Stimulated activated CD4-positive, alpha-beta T cell treated with anti-CD3 and anti-CD28 coated beads, Interleukin-15, amount 100 ng/mL, for 24 hours (primary cell): ENCODE measurements around the gene RAD21L1.

Experiments
- DNase-seq: peaks from one replicate; pipeline ENCODE4 v3.0.0-alpha.2; 2020

Gene RAD21L1

DNA sequence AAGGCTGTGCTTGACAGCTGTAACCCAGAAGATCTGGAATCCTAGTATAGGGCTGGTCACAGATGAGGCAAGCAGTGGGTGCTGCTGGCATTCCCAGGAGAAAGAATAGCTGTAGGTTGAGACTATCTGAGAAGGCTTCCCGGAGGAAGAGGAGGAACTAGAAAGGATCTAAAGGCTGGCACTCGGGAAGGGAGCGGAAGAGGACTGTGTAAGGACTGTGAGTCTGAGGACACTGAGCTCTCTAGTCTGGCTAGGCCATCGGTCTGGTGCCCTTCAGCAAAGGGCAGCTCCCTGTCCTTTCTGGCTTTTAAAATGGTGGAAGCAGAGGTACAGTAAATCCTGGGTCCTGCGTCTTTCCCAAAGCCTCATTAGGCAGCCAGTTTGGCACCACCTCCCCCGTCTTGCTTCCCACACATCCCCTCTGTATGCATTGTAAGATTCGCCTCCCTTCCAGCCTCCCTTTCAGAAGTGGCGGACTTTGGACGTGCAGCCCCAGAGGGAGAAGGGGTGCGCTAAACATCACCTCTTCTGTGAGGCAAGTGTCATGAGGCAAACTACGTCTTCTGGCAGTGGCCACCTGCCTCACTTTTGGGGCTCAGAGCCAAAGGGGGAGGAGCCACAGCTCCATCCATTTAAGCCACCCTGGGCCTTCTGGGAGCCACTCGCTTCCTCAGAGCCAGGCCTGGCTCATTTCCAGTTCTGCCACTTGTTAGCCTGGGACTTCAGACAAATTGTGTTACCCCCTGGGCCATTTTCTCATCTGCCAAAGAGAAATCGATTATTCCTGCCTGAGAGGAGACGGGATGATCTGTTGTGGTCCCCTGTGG lies 48.9 kb downstream of the RAD21L1 start:
- DNase-seq = no peak

DNA sequence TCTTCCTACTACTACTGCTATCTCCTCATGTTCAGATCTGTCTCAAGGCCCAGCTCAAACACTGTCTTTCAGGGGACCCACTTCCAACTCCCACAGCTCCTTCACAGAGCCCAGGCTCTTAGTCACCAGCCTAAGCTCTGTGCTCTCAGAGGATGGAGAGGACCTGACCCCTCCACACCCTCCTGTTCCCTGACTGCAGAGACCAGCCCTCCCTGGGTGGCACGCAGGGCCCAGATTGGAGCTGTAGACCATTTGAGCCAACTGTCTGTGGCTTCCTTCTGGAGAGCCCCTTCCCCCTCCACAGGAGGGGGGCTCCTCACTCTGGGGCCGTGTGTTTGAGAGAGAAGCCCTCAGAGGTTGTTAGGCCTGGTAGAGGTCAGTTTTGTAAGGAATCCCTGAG lies 50.1 kb downstream of the RAD21L1 start:
- no peak for DNase-seq

DNA sequence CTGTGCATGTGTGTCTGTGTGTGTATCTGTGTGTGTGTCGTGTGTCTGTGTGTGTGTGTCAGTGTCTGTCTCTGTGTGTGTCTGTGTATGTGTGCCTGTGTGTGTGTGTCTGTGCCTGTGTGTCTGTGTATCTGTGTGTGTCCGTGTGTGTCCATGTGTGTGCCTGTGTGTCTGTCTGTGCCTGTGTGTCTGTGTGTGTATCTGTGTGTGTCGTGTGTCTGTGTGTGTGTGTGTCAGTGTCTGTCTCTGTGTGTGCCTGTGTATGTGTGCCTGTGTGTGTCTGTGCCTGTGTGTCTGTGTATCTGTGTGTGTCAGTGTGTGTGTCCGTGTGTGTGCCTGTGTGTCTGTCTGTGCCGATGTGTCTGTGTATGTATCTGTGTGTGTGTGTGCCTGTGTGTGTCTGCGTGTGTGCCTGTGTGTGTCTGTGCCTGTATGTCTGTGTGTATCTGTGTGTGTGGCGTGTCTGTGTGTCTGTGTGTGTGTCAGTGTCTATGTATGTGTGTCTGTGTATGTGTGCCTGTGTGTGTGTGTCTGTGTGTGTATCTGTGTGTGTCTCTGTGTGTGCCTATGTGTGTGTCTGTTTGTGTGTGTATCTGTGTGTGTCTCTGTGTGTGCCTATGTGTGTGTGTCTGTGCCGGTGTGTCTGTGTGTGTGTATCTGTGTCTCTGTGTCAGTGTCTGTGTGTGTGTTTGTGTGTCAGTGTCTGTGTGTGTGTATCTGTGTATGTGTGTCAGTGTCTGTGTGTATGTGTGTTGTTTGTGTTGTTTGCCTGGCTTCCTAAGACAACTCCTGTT lies 51.9 kb downstream of the RAD21L1 start:
- no peak for DNase-seq

DNA sequence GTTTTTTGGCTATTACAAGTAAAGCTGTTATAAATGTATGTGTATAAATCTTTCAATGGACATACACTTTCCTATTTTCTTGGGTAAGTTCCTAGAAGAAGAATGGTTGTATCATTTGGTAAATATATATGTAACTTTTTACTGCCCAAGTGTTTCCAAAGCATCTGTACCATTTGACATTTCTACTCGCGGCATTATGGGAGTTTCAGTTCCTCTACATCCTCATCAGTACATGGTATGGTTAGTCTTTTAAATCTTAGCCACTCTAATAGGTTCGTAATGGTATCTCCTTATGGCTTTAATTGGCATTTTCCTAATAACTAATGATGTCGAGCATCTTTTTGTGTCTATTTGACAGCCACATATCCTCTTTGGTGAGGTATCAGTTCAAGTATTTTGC lies 53.1 kb downstream of the RAD21L1 start:
- no peak for DNase-seq

DNA sequence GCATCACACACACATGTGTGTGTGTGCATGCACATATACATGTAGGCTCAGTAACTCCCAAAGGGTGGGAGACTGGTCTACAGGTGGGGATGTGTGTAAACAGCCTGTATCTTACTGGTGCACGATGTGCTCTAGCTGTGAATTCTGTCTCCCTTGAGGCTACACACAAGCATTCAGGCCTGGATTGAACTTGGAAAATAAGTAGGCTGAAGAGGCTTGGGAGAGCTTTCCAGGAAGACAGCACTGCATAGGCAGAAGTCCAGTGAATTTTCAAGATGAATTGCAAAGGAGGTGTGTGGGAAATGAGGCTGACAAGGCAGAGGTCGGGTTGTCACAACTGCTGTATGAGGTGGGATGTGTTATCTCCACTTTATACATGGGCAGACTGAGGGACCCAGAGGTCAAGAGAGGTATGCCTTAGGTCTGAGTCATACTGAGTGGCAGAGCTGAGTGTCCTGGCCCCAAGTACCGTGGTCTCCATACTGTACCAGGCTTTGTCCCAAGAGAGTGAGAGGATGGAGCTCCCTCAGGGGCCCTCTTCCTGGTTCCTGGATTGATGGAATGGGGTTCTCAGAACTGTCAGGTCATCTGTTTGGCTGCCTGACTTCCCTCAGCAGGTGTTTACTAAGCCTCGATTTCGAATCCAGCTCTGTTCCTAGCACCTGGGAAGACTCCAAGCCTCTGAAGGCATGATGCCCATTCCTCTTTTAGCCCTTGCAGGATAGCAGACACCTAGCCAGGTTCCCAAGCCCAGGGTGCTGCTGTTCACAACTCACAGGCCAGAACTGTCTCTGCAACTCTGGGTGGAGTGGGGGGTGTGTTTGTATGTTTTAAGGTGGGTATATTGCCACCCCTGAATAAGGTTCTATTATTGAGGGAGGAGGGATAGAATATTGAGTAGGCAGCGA lies 54.6 kb downstream of the RAD21L1 start:
- DNase-seq = no peak

DNA sequence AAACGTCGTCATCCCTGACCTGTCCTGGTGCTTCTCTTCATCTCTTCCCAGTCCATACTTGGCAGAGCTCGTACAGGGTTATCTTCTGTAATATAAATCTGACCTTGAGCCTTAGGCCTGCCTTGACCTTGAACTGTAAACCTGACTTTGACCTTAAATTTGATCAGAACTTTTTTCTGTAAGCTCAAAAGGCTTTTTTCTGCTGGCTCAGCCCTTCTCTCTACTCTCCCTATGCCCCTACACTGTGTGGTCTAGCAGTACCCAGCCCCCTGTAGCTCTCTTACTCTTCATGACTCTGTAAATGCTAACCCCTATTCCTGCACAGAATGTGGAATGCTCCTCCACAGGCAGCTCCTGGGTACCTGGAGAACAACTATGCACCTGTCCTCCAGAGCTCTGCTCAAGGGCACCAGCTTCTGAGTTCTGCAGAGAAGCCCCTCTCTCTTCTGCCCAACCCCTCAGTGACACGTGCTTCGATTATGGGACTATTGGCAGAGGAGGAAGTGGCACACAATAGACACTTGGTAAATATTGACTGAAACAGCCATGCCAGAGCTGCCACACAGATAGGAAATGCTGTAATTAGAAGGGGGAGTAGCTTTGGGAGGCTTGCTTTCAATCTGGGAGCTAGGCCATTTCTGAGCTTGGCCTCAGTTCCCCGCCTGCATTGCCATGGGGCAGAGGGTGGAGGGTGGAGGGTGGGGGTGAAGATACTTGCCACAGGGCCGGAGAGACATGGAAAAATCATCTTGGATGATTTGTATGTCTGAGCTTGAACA lies 55.6 kb downstream of the RAD21L1 start:
- no peak for DNase-seq

DNA sequence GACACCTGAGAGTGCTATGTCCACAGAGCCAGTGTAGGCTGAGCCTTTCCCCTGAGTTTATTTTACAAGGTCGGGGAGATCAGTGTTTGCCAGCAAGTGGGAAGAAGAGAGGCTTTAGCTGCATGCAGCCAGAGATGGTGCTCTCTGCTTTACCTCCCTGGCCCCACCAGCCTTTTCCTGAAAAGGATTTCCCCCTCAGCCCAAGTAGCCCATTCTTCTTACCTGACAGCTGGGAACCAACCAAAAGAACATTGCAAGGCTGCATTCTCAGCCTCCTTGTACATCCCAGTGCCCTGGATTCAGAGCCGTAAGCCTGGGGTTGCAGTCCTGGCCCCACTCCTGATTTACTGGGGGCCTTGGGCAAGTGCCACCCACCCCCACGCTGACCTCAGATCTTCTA lies 57.1 kb downstream of the RAD21L1 start:
- DNase-seq = no peak

DNA sequence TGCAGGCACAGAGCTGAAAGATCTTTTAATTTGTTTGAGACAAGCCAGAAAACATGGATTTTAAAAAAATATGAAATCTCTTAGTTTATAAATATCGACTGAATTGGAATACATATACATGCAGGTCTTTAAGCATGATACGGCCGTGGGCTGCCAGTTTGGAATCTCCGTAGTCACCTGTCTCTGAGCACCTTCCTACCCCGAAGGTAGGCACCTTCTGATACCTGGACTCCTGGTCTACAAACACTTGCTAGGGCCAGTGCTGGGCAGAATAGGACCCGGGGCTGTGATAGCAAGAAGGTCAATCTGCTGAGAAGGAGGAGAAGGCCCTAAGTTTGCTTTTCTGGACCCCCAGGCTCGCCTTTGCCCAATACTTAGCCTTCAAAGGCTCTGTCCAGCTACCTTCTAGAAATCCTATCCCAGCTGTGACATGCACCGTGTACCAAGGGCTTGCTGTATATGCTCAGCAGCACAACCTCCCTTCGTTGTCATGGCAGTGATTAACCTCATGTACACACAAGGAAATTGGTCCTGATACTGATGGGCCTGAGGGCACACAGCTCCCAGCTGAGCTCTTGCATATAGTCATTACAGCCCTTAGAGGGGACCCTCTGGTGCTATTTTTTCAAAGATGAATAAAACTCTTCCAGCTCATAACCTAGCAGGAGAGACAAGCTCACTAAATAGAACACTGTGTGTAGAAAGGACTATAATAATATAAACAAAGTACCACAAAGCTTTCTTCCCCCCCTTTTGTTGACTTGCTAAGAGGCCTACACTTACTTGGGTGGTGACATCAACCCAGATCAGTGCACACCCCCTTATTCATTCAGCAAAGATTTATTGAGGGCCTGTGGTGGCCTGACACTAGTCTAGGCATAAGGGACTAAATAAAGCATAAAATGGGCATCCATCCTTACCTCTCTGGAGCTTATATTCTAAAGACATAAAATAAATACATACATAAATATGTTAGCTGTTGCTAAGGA lies 58.0 kb downstream of the RAD21L1 start:
- DNase-seq = no peak

DNA sequence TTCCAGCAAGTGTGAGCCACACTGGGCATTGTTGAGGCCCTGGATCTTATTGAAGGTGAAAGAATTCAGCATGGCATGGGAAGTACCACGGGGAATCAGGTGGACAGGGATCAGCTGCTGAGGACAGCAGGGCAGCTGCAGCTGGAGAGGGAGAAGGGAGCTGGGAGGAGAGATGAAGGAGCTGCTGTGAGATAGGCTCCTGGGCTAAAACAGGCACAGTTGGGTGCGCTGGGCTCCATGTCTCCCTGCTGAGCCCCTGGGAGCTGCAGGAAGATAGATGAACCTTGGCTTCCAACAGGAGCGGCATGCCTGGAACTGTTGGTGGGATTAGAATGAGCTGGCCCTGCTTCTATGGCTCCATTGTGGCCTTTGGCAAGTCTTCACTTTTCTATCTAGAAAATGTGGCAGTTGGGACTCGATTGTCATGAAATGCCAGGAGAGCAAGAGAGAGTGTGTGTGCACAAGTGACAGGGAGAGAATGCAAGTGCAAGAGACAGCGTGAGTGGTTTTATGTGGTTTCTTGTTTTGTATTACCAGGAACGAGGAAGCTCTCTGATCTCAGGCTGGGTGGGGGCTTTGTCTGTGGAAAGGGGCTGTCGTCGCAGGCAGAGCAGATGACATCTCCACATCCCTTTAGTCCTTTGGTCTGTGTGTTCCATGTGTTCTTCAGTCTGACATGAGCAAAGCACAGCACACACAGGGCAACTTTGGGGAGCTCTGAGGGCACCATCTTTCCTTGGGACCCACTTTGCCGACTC lies 60.6 kb downstream of the RAD21L1 start:
- no peak for DNase-seq

DNA sequence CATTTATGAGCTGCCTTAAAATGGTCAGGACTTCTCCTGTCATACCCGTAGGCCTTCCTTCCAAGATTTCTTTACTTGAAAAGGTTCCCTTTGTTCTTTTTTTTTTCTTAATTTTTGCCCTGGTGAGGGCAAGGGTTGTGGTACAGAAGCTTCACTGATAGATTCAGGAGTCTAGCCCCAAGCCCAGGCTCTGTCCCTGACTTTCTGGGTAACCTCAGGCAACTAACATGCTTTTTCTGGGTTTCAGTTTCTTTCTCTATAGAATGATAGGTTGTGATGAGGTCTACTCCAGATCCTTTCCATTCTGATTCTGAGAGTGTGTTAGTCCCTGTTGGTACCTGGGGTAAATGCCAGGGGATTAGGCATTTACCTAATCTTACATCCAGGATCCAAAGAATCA lies 61.5 kb downstream of the RAD21L1 start:
- peak; percentile 23 for DNase-seq

DNA sequence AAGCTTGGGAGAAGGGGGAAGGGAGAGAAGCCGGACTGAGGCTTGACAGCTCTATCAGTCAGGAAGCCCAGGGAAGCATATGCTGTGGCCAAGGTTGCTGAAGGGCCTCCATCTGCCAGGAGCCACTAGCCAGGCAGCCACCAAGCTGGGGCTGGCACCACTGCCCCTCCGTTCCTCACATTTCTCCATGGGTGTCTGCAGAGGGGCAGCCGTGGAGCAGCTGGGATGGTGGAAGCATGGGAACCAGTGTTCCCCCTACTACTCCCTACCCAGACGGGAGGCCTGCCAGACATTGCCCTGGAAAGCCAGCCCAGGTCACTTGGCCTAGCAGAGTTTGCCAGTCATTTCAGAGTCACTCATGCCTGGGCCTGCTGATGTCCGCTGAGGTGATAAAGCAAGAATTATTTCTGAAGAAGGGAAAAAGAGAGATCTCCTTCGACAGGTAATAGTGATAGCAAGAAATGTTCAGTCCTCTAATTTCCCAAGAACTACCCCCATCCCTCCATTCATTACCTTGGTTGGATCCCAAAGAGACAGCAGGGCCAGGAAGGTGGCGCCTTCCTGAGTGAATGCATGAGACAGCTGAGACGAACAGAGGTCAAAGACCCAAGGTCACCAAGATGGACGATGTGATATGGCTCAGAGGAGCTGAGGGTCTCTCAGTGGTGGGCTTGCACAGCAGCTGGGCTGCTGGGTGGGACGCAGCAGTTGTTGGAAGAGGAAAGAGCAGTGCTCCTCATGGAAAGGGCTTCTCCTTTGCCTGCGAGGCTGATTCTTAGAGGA lies 62.1 kb downstream of the RAD21L1 start:
- no peak for DNase-seq

DNA sequence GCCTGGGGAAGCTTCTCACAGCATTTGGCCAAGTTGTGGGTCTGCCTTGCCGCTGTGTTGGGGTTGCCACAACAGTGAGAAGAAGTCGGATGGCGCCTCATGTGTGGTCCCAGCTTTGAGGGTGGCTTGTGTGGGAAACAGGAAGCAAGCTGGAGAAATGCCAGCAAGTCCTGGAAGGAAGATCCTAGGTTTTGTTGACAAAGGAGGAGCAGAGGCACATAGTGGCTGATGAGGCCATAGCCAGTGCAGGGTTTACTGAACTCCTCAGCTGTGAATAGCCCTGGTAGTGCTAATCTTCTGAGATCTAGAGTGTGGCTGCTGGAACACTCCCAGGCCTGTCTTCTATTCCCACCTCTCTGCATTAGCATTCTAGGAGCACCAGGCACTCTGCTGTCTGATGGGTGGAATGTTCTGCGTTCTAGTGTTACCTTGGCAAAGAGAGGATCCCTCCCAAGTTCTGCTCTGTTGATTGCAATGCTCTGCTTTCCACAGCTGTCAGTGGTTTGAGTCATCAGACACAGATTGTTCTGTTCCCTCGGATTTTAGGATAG lies 65.4 kb downstream of the RAD21L1 start:
- DNase-seq = no peak

DNA sequence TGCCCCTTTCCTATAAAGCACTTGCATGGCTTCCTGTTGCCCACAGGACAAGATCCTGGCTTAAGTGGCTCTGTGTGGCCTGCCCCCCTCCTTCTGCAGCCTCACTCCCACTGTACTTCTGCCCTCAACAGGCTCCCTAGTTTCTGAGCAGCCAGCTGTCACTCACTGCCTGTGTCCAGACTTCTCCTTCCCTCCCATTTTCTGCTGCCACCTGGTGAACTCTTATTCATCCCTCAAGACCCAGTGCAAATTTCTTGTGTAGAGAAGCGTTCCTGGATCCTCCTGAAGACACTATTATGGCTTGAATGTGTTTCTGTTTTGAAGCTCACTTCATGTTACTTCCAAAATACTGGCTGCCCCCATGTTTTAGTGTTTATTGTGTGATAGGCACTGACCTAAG lies 66.8 kb downstream of the RAD21L1 start:
- no peak for DNase-seq

DNA sequence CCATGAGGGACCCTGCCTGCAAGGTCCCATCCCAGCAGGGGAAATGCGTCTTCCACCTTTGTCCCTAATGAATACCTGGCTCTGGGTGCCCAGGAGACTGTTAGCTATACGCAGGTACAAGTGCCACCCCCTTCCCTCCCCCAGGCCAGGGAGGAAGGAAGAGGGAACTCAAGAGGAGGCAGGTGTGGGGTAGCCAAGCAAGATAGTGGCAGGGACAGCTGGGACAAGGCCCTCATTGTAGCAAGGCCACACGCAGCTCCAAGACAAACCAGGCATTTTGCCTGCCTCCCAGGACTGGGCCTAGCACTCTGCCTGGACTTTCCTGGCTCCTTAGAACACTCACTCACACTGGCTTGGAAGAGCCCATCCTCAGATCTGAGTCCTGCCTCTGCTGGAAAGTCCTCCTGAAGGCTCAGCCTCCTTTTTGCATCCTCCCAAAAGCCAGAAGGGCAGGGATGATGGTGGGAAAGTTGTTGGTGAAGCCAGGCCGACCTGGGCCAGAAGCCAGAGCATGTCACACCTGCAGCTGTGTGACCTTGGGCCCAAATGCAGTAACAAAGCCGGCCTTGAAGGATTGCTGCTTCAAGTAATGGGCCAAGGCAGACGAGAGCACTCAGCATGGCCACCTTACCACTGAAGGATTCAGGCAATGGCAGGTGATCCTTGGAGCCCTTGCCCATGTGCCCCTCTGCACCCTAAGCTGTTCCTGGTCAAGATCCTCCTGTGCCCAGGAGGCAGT lies 68.0 kb downstream of the RAD21L1 start:
- no peak for DNase-seq

DNA sequence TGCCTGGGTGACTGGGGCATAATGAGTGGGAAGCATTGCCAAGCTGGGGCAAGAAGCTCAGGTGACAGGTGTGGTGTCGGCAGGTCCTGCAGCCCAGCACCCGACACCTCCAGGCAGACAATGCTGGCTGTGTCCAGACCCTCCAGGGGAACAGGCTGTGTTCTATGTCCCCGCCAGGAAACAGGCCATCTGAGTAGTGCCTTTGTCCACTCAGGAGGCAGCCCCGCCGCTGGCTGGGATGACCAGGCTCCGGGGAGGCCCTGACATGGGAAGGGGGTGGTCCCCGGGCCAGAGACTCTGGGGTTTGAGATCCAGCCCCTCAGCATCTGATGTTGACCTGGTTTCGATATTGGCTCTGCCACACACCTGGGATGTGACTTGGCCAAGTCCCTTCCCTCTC lies 68.7 kb downstream of the RAD21L1 start:
- DNase-seq = no peak

DNA sequence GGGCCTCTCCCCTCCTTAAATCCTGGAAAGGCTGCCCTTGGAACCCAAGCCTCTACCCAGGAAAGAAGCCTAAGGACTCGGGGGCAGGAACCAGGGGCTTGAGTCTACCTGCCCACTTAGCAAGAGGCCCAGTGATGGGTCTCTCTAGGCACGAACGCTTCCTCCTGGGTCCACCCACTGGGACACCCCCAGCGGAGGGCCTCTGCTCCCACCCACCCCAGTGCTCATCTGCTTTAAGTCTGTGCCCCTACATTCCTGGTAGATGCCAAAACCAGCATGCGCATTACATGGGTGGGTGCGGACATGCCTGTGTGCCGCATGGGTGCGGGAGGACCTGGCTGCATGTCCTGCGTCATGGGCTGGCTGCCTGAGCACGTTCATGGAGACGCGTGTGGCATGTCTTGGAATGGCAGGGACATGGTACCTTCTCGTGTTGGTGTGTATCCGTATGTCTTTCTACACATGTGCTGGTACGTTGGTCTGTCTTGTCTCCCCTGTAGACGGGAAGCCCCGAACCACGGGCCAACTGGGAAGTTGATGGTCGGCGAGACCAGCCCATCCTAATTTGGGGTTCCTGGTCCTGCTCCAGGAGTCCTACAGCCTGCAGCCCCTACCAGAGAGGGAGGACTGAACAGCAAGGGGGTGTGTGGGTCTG lies 69.6 kb downstream of the RAD21L1 start:
- no peak for DNase-seq

DNA sequence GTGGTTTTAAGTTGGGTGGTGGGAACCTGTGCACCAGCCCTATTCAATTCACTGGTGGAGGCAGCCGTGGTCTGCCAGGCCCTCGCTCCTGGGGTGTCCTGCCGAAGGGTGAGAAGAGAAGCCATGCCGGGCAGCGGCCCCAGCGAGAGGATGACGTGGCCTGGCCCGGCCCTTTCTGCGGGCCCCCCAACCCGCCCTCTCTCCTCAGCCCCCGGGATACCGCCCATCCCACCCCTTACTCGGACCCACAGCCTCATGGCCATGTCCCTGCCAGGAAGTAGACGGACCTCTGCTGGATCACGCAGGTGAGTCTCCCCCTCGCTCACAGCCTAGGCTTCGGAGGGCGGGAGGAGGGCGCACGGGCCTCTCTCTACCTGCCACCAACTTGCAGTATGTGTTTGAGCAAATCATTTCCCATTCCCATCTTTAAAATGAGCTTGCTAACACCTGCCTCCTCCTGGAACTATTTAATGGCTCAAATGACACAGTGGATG lies 70.3 kb downstream of the RAD21L1 start:
- no peak for DNase-seq

DNA sequence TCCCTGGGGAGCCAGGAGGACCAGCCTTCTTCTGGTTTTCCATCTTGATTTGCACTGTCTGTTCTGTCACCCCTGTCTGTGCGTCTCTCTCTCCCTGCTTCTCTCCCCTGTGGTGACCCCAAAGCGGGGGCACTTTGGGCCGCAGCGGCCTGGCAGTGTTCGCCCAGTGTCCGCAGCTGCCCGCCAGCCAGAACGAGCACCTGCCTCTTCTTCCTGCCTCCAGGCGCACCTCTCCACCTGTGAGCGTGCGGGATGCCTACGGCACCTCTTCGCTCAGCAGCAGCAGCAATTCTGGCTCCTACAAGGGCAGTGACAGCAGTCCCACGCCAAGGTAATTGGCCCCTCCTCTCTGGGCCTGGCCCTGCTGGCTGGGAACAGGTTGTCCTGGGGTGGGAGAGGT lies 71.1 kb downstream of the RAD21L1 start:
- no peak for DNase-seq
